ENCODE measurements around the gene VSTM1. TPM values are rescaled to one million over a fixed set of nuclear protein-coding genes. Genes with fewer than 3 reads are reported as not detected.
"Not testable (repeated sequence)": the region's sequence is repeated elsewhere in the genome, so short reads cannot be mapped to it uniquely, and the experiment has no call there.

Gene VSTM1, protein sequence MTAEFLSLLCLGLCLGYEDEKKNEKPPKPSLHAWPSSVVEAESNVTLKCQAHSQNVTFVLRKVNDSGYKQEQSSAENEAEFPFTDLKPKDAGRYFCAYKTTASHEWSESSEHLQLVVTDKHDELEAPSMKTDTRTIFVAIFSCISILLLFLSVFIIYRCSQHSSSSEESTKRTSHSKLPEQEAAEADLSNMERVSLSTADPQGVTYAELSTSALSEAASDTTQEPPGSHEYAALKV
- not detected in 2 replicates for total RNA-seq

DNA sequence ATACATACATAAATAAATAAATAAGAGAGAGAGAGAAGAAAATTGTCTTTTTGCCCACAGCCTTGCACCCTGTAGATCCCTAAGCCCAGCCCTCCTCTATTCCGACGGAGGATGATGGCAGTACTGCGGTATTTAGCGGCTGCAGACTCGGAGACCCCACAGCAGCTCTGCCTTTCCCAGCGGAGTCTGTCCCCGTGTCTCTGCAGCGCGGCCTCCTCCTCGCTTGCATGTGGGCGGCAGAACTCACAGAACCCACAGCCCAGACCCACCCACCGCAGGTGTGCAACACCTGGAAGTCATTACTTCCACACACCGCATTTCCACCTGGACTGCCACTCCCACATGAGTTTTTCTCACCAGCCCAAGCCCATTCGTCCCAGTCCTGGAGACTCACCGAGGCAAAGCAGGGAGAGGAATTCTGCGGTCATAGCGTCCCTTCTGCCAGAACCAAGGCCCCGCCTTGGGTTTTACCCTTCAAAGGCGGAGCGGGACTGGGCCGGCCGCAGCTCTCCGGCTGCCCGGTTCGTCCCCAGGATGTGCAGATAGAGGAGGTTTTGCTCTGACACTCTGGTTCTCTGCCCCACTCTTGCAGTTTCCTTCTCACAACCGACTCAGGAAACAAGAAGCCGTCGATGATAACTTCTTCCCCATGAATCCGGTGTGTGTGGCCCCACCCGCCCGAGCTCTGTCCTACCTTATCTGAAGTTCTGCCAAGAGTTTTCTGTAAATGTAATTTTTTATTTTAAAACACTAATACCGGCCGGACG lies at the start of gene VSTM1:
VSTM1 (minus strand) TSS at position 548 of the 767 bp plus-strand sequence; CDS start at position 428, 120 bp downstream.
- H3K27me3 Mint-ChIP-seq, result peaks cover 6% of the 10 kb centered on the region
- intact Hi-C loops (cut with micrococcal nuclease), result no loop called here

DNA sequence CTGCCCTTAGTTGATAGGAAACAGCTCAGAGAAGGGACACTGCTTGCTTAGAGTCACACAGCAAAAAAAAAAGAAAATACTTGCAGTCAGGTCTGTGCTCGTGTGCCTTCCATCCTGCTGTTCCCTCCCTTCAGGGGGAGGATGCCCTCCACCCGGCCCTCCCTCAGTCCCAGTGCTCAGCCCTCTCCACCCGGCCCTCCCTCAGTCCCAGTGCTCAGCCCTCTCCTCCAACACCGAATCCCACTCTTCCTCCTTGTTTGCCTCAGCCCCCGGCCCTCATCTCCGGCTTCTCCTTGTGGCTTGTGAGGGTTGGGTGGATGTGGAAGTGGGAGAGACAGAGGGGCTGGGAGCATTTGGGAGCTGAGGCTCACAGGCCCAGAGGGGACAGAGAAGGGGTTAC lies 46.0 kb upstream of the VSTM1 start:
- Mint-ChIP-seq H3K27ac (no peak overlapping the region), H3K27me3 (no peaks in the 10 kb centered on the region), H3K36me3 (ENCODE audit: low read depth) (peaks cover 52% of the 10 kb centered on the region), H3K4me1 (peaks cover 24% of the 10 kb centered on the region), H3K9me3 (no peaks in the 10 kb centered on the region), H3K4me3 (no peak overlapping the region)
- intact Hi-C loops (cut with micrococcal nuclease), result no loop called here
- no peak for DNase-seq

More for the DNA sequence above, at the start of gene VSTM1:
- H3K36me3 Mint-ChIP-seq (ENCODE audit: low read depth), result no peaks in the 10 kb centered on the region
- H3K4me3 Mint-ChIP-seq, result no peak within 1 kb of the TSS
- H3K9me3 Mint-ChIP-seq, result no peaks in the 10 kb centered on the region
- H3K4me1 Mint-ChIP-seq, result no peaks in the 10 kb centered on the region
- no peak within 1 kb of the TSS for H3K27ac Mint-ChIP-seq
- no peak for DNase-seq

DNA sequence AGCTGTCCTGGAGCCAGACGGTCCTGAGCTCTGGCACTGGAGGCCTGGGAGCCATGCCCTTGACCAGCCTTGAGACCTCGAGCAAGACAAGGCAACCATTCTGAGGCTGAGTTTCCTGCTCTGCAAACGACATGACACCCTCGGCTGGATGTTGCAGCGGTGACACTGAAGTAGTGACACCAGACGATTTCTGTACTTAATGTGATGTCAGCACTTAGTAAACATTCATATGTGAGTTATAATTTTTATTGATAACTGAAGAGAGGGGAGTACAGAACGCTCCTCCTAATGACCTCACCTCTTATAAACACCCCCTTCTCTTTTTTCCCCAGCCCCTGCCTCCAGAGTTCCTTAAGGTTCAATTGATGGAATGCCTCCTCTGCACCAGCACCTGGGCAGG lies 44.8 kb upstream of the VSTM1 start:
- Mint-ChIP-seq H3K27me3 (no peaks in the 10 kb centered on the region), H3K27ac (no peak overlapping the region), H3K4me1 (peaks cover 20% of the 10 kb centered on the region), H3K36me3 (ENCODE audit: low read depth) (peaks cover 49% of the 10 kb centered on the region), H3K9me3 (no peaks in the 10 kb centered on the region), H3K4me3 (no peak overlapping the region)
- intact Hi-C loops (cut with micrococcal nuclease), result no loop called here
- no peak for DNase-seq

DNA sequence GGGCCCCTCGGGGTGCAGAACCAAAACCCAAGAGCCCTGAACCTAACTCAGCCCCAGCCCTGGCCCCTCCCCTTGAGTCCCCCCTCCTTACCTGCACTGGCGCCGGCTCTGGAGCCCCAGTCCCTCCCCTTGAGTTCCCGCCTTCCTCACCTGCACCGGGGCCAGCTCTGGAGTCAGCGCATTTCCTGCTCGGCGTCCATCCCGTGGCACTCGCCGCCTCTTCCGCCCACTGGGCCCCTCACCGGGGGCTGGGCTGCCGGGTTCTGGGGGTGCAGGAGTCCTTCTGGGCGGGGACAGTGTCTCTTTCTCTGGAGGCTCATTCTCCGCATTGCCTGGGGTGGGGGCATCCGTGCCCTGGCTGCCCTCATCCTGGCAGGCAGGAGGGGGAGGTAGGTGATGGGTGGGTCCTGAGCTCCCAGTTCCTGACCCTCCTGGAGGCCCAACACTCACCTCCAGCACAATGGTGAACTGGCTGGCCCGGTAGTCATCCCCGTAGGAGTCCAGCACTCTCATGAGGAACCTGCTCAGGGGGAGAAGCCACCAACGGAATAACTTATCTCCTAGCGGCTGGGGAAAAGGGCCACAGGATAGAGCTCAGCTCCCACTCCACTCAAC lies 44.3 kb upstream of the VSTM1 start:
- H3K27me3 Mint-ChIP-seq, result no peaks in the 10 kb centered on the region
- intact Hi-C loops (cut with micrococcal nuclease), result no loop called here
- H3K36me3 Mint-ChIP-seq (ENCODE audit: low read depth), result peaks cover 46% of the 10 kb centered on the region
- DNase-seq, result no peak
- H3K9me3 Mint-ChIP-seq, result no peaks in the 10 kb centered on the region
- no peak overlapping the region for H3K27ac Mint-ChIP-seq
- H3K4me3 Mint-ChIP-seq, result no peak overlapping the region
- H3K4me1 Mint-ChIP-seq, result peaks cover 21% of the 10 kb centered on the region

DNA sequence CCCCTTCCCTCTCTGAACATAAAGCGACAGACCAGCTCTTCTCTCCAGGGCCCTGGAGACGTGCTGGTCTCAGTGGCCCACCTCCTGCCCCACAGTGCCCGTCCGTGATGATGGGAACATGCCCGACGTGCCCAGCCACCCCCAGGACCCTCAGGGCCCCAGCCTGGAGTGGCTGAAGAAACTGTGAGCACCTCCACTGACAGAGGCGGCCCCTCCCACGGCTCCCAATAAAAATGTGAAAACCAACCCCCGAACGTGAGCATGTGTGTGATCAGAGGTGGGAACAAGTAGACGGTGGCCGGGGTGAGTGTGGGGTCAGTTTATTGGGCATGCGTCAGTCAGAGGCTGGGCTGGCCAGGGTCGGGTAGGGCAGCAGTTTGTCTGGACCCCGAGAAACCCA lies 43.0 kb upstream of the VSTM1 start:
- Mint-ChIP-seq H3K27ac (peak overlapping the region; percentile 45), H3K9me3 (no peaks in the 10 kb centered on the region)

DNA sequence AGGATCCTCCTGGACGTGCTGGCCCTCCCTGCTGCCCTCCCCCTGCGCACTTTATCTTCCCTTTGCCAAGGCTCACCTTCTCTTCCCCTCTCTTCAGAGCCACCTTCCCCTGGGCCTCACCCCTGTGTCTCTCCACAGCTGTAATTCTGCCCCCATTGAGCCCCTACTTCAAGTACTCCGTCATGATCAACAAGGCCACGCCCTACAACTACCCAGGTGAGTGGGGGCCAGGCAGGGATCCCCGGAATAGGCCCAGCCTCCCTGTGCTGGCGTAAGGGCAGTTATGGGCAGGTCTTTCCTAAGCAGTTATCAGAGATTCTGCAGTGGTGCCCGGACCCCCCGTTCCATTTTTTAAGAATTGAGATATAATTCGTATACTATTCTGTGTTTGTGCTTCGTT lies 42.1 kb upstream of the VSTM1 start:
- H3K4me3 Mint-ChIP-seq, result no peak overlapping the region

More for the DNA sequence above, 43.0 kb upstream of the VSTM1 start:
- H3K4me3 Mint-ChIP-seq, result no peak overlapping the region
- H3K36me3 Mint-ChIP-seq (ENCODE audit: low read depth), result peaks cover 48% of the 10 kb centered on the region
- intact Hi-C loops (cut with micrococcal nuclease), result no loop called here
- H3K4me1 Mint-ChIP-seq, result peaks cover 23% of the 10 kb centered on the region
- no peak for DNase-seq
- no peaks in the 10 kb centered on the region for H3K27me3 Mint-ChIP-seq

DNA sequence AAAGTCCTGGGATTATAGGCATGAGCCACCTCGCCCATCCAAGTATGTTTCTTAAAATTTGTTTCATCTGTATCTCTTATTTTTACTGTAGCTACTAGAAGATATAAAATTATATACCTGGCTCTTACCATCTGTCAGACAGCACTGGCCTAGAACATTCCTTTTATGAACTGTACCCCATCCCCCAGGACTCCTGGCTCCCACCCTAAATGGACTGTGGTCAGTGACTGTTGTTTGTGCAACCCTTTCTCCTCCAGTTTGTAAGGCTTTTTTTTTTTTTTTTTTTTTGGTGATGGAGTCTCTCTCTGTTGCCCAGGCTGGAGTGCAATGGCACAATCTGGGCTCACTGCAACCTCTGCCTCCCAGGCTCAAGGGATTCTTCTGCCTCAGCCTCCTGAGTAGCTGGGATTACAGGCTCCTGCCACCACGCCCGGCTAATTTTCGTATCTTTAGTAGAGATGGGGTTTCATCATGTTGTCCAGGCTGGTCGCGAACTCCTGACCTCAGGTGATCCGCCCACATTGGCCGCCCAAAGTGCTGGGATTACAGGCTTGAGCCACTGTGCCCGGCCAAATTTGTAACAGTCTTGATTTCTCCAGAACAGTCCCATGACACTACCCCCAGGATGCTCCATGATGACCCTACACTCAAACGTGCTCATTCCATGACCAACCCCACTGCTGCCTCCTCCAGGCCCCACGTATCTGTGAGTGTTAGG lies 41.5 kb upstream of the VSTM1 start:
- Mint-ChIP-seq H3K9me3 (no peaks in the 10 kb centered on the region), H3K27ac (peak overlapping the region; percentile 8), H3K4me1 (peaks cover 23% of the 10 kb centered on the region), H3K27me3 (no peaks in the 10 kb centered on the region), H3K36me3 (ENCODE audit: low read depth) (peaks cover 40% of the 10 kb centered on the region), H3K4me3 (no peak overlapping the region)
- intact Hi-C loops (cut with micrococcal nuclease), result loop anchor here (5.0 kb wide), 1 partner anchor 238 kb away; the partner anchor contains the start of gene MYADM
- no peak for DNase-seq

More for the DNA sequence above, 42.1 kb upstream of the VSTM1 start:
- H3K27ac Mint-ChIP-seq, result no peak overlapping the region
- H3K36me3 Mint-ChIP-seq (ENCODE audit: low read depth), result peaks cover 45% of the 10 kb centered on the region
- no peaks in the 10 kb centered on the region for H3K9me3 Mint-ChIP-seq
- intact Hi-C loops (cut with micrococcal nuclease), result no loop called here
- DNase-seq, result no peak
- H3K4me1 Mint-ChIP-seq, result peaks cover 25% of the 10 kb centered on the region
- no peaks in the 10 kb centered on the region for H3K27me3 Mint-ChIP-seq

DNA sequence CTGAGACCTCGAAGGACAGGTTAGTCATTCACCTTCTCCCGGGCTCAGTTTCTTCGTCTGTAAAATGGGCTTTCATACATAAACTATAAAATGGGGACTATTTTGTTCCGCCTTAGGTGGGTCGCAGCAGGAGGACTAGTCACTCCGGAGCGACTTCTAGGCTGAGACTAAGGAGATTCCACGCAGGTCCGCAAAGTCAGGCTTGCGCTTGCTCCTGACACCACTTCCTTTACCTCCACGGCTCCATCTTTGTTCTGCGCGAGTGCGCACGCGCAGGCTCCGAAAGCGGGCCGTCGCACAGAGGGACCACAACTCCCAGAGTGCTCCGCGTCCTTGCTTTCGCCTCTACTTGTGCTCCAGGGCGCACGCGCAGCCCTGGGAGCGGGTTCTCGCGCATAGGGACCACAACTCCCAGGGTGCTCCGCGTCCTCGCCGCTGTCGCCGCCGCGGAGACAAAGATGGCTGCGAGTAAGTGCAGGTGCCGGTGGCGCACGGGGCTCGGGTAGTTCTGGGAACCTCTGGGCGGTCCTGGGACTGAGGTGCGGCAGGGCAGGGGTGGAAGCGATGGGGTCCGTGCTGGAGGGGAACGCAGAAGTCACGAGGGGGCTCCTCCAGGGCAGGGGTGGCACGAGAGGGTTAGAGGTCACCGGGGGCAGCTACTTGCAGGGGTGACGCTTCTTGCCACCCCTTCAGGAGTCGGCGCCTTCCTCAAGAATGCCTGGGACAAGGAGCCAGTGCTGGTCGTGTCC lies 38.9 kb upstream of the VSTM1 start, which contains the start of gene NDUFA3:
NDUFA3 (plus strand) TSS at position 435 of the 749 bp plus-strand sequence; CDS start at position 459, 24 bp downstream.
- H3K27ac Mint-ChIP-seq, result peak within 1 kb of the TSS; percentile 97

DNA sequence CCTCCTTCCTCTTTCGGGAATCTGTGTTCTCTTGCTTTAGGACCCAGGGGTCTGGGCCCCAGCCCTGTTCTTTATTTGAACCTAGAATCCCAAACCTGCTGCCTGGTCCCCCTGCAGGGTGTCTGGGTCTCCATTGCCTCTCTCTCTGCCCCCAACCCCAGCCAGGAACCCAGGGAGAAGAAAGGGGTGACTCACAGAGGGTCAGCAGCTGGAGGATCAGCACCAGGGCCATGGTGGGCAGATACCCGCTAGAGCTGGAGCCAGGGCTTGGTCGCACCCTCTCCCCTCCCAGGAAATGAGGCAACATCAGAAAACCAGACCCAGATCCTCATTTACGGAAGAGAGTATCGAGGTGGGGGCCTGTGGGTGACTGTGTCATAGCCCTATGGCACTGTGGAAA lies 36.9 kb upstream of the VSTM1 start, which contains the start of gene OSCAR:
OSCAR (minus strand) TSS at position 243 of the 400 bp plus-strand sequence; CDS start at position 232, 11 bp downstream.
- H3K4me1 Mint-ChIP-seq, result peaks cover 23% of the 10 kb centered on the region
- H3K4me3 Mint-ChIP-seq, result peak within 1 kb of the TSS; percentile 11
- H3K36me3 Mint-ChIP-seq (ENCODE audit: low read depth), result peaks cover 10% of the 10 kb centered on the region
- peaks cover 9% of the 10 kb centered on the region for H3K27me3 Mint-ChIP-seq
- no peak for DNase-seq
- H3K9me3 Mint-ChIP-seq, result no peaks in the 10 kb centered on the region
- intact Hi-C loops (cut with micrococcal nuclease), result loop anchor here (5.0 kb wide), 1 partner anchor 233 kb away; the partner anchor contains the start of gene MYADM
- peak within 1 kb of the TSS; percentile 65 for H3K27ac Mint-ChIP-seq

More for the DNA sequence above, 38.9 kb upstream of the VSTM1 start, which contains the start of gene NDUFA3:
- Mint-ChIP-seq H3K4me3 (peak within 1 kb of the TSS; percentile 99), H3K4me1 (peaks cover 22% of the 10 kb centered on the region), H3K9me3 (no peaks in the 10 kb centered on the region), H3K36me3 (ENCODE audit: low read depth) (peaks cover 26% of the 10 kb centered on the region), H3K27me3 (no peaks in the 10 kb centered on the region)
- intact Hi-C loops (cut with micrococcal nuclease), result loop anchor here (1.0 to 5.0 kb wide), 5 partner anchors 13 to 582 kb away; partner anchors contain the start of genes CNOT3, LENG1, MYADM and PRPF31
- DNase-seq, result peak; percentile 99

DNA sequence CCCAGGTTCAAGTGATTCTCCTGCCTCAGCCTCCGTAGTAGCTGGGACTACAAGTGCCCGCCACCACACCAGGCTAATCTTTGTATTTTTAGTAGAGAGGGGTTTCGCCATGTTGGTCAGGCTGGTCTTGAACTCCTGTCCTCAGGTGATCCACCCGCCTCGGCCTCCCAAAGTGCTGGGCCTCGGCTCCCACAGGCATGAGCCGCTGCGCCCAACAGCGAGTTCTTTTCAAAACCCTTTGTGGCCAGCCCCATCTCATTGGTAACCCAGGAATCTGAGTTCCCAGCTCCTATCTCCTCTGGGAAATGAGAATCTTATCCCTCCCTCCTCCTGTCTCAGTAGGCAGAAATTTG lies 36.2 kb upstream of the VSTM1 start:
- not testable (repeated sequence) for H3K36me3 Mint-ChIP-seq (ENCODE audit: low read depth); H3K4me3 Mint-ChIP-seq; H3K9me3 Mint-ChIP-seq; H3K27ac Mint-ChIP-seq
- intact Hi-C loops (cut with micrococcal nuclease), result loop anchor here (5.0 kb wide), 1 partner anchor 233 kb away; the partner anchor contains the start of gene MYADM
- peaks cover 21% of the 10 kb centered on the region for H3K4me1 Mint-ChIP-seq
- peak; percentile 53 for DNase-seq
- peaks cover 11% of the 10 kb centered on the region for H3K27me3 Mint-ChIP-seq

DNA sequence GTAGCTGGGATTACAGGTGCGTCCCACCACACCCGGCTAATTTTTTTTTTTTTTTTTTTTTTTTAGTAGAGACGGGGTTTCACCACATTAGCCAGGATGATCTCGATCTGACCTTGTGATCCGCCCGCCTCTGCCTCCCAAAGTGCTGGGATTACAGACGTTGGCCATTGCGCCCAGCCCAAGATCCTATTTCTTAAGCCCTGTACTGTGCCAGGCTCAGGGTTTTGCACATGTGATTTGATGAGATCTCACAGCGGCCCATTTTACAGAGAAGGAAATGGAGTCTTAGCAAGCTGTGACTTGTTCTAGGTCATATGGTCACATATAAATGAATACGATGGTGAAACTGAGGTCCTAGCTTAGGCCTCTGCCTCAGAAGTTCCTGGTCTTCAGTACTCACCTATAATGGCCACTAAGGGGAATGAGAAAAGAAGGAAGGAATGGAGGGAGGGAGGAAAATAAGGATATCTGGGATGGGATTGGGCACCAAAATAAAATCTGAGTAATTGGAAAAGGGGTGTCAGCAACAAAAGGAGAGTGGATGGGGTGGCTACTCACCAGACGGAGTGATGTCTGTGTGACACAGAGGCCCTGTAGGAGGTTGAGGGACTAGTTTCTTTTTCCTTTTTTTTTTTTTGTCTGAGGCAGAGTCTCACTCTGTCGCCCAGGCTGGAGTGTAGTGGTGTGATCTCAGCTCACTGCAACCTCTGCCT lies 35.6 kb upstream of the VSTM1 start:
- intact Hi-C loops (cut with micrococcal nuclease), result no loop called here

DNA sequence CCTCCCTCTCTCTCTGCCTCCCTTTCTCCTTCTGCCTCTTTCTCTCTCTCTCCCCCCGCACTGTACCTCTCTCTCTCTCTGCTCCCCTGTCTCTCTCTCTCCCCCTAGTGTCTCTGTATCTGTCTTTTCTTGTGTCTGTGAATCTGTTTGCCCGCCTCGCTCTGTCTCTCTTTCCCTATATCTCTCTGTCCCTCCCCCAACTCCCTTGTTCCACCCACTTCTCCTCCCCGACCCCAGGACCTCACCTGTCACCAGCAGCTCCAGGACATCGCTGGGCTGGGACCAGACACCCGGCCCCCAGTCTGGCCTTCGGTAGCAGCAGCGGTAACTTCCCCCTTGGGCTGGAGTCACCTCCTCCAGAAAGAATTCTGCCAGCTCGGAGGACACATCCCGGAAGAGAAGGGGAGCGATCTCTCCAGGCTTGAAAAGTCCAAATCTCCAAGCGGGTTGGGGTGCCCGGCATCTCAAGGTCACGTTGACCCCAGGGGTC lies 33.0 kb upstream of the VSTM1 start:
- H3K36me3 Mint-ChIP-seq (ENCODE audit: low read depth), result peaks cover 2% of the 10 kb centered on the region
- intact Hi-C loops (cut with micrococcal nuclease), result no loop called here
- peaks cover 21% of the 10 kb centered on the region for H3K27me3 Mint-ChIP-seq
- H3K4me3 Mint-ChIP-seq, result peak overlapping the region; percentile 86
- H3K4me1 Mint-ChIP-seq, result peaks cover 15% of the 10 kb centered on the region
- H3K9me3 Mint-ChIP-seq, result no peaks in the 10 kb centered on the region
- peak overlapping the region; percentile 79 for H3K27ac Mint-ChIP-seq
- peak; percentile 69 for DNase-seq

More for the DNA sequence above, 35.6 kb upstream of the VSTM1 start:
- Mint-ChIP-seq H3K4me3 (no peak overlapping the region), H3K36me3 (ENCODE audit: low read depth) (peaks cover 7% of the 10 kb centered on the region), H3K9me3 (no peaks in the 10 kb centered on the region), H3K27me3 (peaks cover 15% of the 10 kb centered on the region), H3K27ac (no peak overlapping the region), H3K4me1 (peaks cover 20% of the 10 kb centered on the region)
- peak; percentile 54 for DNase-seq

All from activated CD4-positive, alpha-beta T cell treated with anti-CD3 and anti-CD28 coated beads, Interleukin-2, amount 10 ng/mL, durations not matched to agents 24 days and 14 days (primary cell).